ENCODE data around the gene PPP6R3. TPM values are rescaled to one million over a fixed set of nuclear protein-coding genes. Genes with fewer than 3 reads are reported as not detected.

PPP6R3 gene
- polyA plus RNA-seq, 1 donor from 2014 or later: 111 TPM

DNA sequence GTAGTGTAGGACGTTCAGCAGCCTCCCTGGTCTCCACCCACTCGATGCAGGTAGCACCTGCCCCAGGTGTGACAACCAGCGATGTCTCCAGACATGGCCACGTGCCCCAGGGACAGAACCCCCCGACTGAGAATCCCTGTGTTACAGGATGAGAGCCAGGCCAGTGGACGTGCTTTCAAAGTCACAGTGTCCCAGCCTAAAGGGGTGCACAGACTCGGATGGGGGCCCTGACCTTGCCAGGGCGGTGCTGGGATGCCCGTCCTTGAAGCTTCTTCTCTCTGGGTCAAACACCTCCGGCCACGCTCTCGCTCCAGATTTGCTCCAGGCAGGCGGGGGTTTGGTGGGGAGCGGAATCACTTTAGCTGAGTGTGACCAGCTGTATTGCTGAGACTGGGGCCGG, 200.5 kb downstream of the PPP6R3 start:
- no peaks in the 10 kb centered on the region for H3K79me2 ChIP-seq (replicated peaks; ENCODE audit: insufficient read depth, low read length)
- no peaks in the 10 kb centered on the region for H3K9me2 ChIP-seq (ENCODE audit: insufficient read depth, low read length)
- H3K4me2 ChIP-seq (ENCODE audit: low read length): no peak overlapping the region
- H3K27ac ChIP-seq (ENCODE audit: low read length): no peak overlapping the region
- H3F3A ChIP-seq (ENCODE audit: insufficient read depth, low read length, poor library complexity, severe bottlenecking): no peaks in the 10 kb centered on the region
- TF ChIP-seq SMC3 (conservative IDR thresholded peaks at IDR 0.05; ENCODE audit: poor library complexity) (no peak), EP300 (conservative IDR thresholded peaks at IDR 0.05; ENCODE audit: poor library complexity, severe bottlenecking) (no peak), POLR2AphosphoS5 (IDR thresholded peaks at IDR 0.05) (no peak)
- TF ChIP-seq, protein P1, sequence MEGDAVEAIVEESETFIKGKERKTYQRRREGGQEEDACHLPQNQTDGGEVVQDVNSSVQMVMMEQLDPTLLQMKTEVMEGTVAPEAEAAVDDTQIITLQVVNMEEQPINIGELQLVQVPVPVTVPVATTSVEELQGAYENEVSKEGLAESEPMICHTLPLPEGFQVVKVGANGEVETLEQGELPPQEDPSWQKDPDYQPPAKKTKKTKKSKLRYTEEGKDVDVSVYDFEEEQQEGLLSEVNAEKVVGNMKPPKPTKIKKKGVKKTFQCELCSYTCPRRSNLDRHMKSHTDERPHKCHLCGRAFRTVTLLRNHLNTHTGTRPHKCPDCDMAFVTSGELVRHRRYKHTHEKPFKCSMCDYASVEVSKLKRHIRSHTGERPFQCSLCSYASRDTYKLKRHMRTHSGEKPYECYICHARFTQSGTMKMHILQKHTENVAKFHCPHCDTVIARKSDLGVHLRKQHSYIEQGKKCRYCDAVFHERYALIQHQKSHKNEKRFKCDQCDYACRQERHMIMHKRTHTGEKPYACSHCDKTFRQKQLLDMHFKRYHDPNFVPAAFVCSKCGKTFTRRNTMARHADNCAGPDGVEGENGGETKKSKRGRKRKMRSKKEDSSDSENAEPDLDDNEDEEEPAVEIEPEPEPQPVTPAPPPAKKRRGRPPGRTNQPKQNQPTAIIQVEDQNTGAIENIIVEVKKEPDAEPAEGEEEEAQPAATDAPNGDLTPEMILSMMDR (IDR thresholded peaks at IDR 0.05; ENCODE audit: poor library complexity, severe bottlenecking): no peak
- no peaks in the 10 kb centered on the region for H3K27me3 ChIP-seq (ENCODE audit: insufficient read depth, low read depth, low read length)
- no peaks in the 10 kb centered on the region for H4K20me1 ChIP-seq (ENCODE audit: insufficient read depth)
- H3K9ac ChIP-seq (ENCODE audit: low read length): no peak overlapping the region
- H2AFZ ChIP-seq (ENCODE audit: low read depth, low read length): no peak overlapping the region
- peaks cover under 1% of the 10 kb centered on the region for H3K9me3 ChIP-seq (ENCODE audit: low read length)
- H3K4me3 ChIP-seq (ENCODE audit: low read length): no peak overlapping the region
- H3K36me3 ChIP-seq (ENCODE audit: insufficient read depth, low read length): no peaks in the 10 kb centered on the region

DNA sequence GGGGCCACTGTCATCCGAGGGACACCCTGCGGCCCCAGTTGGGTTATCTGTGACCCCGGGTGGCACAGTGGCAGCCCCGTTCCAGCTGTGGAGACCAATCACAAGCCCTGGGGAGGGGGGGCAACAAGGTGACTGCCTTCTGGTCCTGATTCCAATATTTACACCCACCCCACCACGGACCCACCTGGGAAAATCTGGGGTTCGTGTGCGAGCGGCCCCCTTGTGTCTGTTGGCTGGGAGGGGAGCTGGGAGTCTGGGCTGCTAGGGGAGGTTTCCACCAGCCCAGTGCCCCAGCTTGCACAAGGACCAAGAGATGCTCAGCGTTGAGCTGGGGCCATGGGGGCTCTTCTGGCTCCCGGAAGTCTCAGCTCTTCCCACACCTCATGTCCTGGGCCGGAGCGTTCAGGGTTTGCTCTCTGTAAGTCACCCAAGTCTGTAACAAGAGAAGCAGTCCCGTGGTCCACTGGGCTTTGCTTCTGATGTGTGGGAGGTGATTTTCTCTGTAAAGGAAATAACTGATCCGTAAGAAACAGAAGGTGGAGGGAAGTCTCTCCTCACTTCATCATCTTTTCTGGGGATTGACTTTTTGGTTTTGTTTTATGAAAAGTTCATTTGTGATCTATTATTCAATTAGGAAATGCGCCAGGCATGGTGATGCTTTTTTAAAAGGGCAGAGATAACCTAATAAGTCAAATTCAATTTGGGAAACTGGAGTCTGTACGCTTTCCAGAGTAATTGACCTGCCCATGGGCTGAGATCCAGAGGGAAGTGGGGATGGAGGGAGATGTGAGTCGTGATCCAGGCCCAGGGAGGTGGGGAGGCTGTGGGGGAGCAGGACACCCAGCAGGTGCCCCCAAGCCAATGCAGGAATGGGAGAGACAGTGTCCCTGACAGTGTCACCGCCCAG, 201.4 kb downstream of the PPP6R3 start:
- no peak overlapping the region for H3K27ac ChIP-seq (ENCODE audit: low read length)
- no peaks in the 10 kb centered on the region for H4K20me1 ChIP-seq (ENCODE audit: insufficient read depth)
- H3K4me2 ChIP-seq (ENCODE audit: low read length): no peak overlapping the region
- H3F3A ChIP-seq (ENCODE audit: insufficient read depth, low read length, poor library complexity, severe bottlenecking): no peaks in the 10 kb centered on the region
- no peak overlapping the region for H3K4me3 ChIP-seq (ENCODE audit: low read length)
- no peaks in the 10 kb centered on the region for H3K9me2 ChIP-seq (ENCODE audit: insufficient read depth, low read length)
- H3K9me3 ChIP-seq (ENCODE audit: low read length): no peaks in the 10 kb centered on the region
- no peaks in the 10 kb centered on the region for H3K27me3 ChIP-seq (ENCODE audit: insufficient read depth, low read depth, low read length)
- no peaks in the 10 kb centered on the region for H3K36me3 ChIP-seq (ENCODE audit: insufficient read depth, low read length)
- TF ChIP-seq, protein P2, sequence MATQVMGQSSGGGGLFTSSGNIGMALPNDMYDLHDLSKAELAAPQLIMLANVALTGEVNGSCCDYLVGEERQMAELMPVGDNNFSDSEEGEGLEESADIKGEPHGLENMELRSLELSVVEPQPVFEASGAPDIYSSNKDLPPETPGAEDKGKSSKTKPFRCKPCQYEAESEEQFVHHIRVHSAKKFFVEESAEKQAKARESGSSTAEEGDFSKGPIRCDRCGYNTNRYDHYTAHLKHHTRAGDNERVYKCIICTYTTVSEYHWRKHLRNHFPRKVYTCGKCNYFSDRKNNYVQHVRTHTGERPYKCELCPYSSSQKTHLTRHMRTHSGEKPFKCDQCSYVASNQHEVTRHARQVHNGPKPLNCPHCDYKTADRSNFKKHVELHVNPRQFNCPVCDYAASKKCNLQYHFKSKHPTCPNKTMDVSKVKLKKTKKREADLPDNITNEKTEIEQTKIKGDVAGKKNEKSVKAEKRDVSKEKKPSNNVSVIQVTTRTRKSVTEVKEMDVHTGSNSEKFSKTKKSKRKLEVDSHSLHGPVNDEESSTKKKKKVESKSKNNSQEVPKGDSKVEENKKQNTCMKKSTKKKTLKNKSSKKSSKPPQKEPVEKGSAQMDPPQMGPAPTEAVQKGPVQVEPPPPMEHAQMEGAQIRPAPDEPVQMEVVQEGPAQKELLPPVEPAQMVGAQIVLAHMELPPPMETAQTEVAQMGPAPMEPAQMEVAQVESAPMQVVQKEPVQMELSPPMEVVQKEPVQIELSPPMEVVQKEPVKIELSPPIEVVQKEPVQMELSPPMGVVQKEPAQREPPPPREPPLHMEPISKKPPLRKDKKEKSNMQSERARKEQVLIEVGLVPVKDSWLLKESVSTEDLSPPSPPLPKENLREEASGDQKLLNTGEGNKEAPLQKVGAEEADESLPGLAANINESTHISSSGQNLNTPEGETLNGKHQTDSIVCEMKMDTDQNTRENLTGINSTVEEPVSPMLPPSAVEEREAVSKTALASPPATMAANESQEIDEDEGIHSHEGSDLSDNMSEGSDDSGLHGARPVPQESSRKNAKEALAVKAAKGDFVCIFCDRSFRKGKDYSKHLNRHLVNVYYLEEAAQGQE (IDR thresholded peaks at IDR 0.05; ENCODE audit: borderline replicate concordance): no peak
- H2AFZ ChIP-seq (ENCODE audit: low read depth, low read length): no peak overlapping the region
- H3K79me2 ChIP-seq (replicated peaks; ENCODE audit: insufficient read depth, low read length): no peaks in the 10 kb centered on the region
- H3K9ac ChIP-seq (ENCODE audit: low read length): no peak overlapping the region

DNA sequence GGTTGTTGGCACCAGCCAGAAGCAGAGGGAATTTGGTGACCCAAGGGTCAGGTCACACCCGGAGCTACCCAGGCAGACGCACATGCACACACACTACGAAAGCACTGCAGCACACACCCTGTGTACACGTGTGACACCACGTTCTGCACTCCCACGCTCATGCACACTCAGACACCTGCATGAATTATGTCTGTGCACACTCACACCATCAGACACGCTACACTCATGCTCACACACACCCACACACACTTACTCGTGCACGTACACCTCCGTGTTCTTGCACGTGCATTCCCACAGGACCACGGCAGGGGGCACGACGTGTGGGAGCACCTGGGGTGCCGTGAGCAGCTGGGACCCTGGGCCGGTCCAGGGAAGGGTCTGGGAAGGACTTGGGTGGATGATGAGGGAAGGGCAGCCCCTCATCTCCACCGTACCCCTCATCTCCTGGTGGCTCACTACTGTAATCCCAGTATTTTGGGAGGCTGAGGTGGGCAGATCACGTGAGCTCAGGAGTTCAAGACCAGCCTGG, 203.0 kb downstream of the PPP6R3 start:
- Histone ChIP-seq H3K4me2 (ENCODE audit: low read length) (no peak overlapping the region), H3K9me2 (ENCODE audit: insufficient read depth, low read length) (no peaks in the 10 kb centered on the region)
- TF ChIP-seq RAD21 (conservative IDR thresholded peaks at IDR 0.05): no peak
- TF ChIP-seq, protein P1 (IDR thresholded peaks at IDR 0.05; ENCODE audit: poor library complexity, severe bottlenecking): no peak
- TF ChIP-seq MXI1 (conservative IDR thresholded peaks at IDR 0.05; ENCODE audit: poor library complexity, severe bottlenecking): no peak
- TF ChIP-seq SMC3 (conservative IDR thresholded peaks at IDR 0.05; ENCODE audit: poor library complexity): no peak
- TF ChIP-seq, protein P2 (IDR thresholded peaks at IDR 0.05; ENCODE audit: borderline replicate concordance): no peak
- TF ChIP-seq EZH2 (IDR thresholded peaks at IDR 0.05; ENCODE audit: borderline replicate concordance, insufficient read depth, low read length, poor library complexity, severe bottlenecking): no peak
- TF ChIP-seq EP300 (conservative IDR thresholded peaks at IDR 0.05; ENCODE audit: poor library complexity, severe bottlenecking): no peak
- TF ChIP-seq TAF1 (IDR thresholded peaks at IDR 0.05; ENCODE audit: low read depth): no peak
- TF ChIP-seq POLR2AphosphoS5 (IDR thresholded peaks at IDR 0.05): no peak

More for the DNA sequence above, 203.0 kb downstream of the PPP6R3 start:
- H3K4me3 ChIP-seq (ENCODE audit: low read length): no peak overlapping the region
- no peaks in the 10 kb centered on the region for H3K36me3 ChIP-seq (ENCODE audit: insufficient read depth, low read length)
- H3K9ac ChIP-seq (ENCODE audit: low read length): no peak overlapping the region
- no peaks in the 10 kb centered on the region for H3K9me3 ChIP-seq (ENCODE audit: low read length)
- H2AFZ ChIP-seq (ENCODE audit: low read depth, low read length): no peak overlapping the region
- H3K27ac ChIP-seq (ENCODE audit: low read length): no peak overlapping the region
- H3F3A ChIP-seq (ENCODE audit: insufficient read depth, low read length, poor library complexity, severe bottlenecking): no peaks in the 10 kb centered on the region
- no peaks in the 10 kb centered on the region for H3K79me2 ChIP-seq (replicated peaks; ENCODE audit: insufficient read depth, low read length)
- no peaks in the 10 kb centered on the region for H3K27me3 ChIP-seq (ENCODE audit: insufficient read depth, low read depth, low read length)
- H4K20me1 ChIP-seq (ENCODE audit: insufficient read depth): no peaks in the 10 kb centered on the region

All from neural cell (in vitro differentiated cells).